Right lobe of liver (tissue), 4 donors: ENCODE data around the gene WAC.

Experiments
- POLR2A ChIP-seq: fragments of 450-650 bp; IDR thresholded peaks from one replicate; pipeline ENCODE4 v1.6.1; 2017; ENCODE audit warnings: antibody characterized with exemption, mild to moderate bottlenecking
- TF ChIP-seq, protein P1 (sequence below), 4 donors: fragments of 200-600 bp in 3 of 4; fragments of 450-650 bp in 1 of 4; IDR thresholded peaks; one replicate each; pipeline versions ENCODE4 v1.5.1 to v1.8.0; 2016 to 2022; ENCODE audit warnings: antibody characterized with exemption in 4 of 4, mild to moderate bottlenecking in 2 of 4
- donor health status: DM: no; HTN: no; CAD: no.
- donor health status: DM: no; HTN: no; CAD: no.
- donor health status: DM: no; HTN: yes; CAD: no.

DNA sequence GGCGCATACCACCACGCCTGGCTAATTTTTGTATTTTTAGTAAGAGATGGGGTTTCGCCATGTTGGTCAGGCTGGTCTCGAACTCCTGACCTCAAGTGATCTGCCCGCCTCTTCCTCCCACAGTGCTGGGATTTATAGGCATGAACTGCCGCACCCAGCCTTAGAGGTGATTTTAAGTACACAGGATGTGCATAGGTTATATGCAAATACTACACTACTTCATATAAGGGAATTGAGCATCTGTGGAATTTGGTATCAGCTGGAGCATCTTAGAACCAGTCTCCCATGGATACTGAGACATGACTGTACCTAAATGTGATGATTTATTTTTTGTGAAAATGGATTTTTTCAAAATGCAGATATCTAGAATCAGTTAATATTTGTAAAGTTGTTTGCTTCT lies 21.1 kb downstream of the WAC start:
- TF ChIP-seq, protein P1, sequence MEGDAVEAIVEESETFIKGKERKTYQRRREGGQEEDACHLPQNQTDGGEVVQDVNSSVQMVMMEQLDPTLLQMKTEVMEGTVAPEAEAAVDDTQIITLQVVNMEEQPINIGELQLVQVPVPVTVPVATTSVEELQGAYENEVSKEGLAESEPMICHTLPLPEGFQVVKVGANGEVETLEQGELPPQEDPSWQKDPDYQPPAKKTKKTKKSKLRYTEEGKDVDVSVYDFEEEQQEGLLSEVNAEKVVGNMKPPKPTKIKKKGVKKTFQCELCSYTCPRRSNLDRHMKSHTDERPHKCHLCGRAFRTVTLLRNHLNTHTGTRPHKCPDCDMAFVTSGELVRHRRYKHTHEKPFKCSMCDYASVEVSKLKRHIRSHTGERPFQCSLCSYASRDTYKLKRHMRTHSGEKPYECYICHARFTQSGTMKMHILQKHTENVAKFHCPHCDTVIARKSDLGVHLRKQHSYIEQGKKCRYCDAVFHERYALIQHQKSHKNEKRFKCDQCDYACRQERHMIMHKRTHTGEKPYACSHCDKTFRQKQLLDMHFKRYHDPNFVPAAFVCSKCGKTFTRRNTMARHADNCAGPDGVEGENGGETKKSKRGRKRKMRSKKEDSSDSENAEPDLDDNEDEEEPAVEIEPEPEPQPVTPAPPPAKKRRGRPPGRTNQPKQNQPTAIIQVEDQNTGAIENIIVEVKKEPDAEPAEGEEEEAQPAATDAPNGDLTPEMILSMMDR (IDR thresholded peaks at IDR 0.05), result no peak
- no peak for TF ChIP-seq POLR2A
